Measurements from ENCODE around the gene DHX35.

GRCh38 chr20:39019805-39020325, 57.7 kb downstream of the DHX35 start:
- TF ChIP-seq CTCF (IDR thresholded peaks at IDR 0.05; ENCODE audit: borderline replicate concordance, extremely low read depth, low read length, poor library complexity, severe bottlenecking) = no peak
- TF ChIP-seq EZH2 (IDR thresholded peaks at IDR 0.05; ENCODE audit: borderline replicate concordance, low read depth, low read length, severe bottlenecking) = no peak

Measured in DND-41 (cell line).